GM23248 (cell line): ENCODE results near the gene ACER1. TPM values are rescaled to one million over a fixed set of nuclear protein-coding genes. Genes with fewer than 3 reads are reported as not detected.
"Not testable (repeated sequence)": the region's sequence is repeated elsewhere in the genome, so short reads cannot be mapped to it uniquely, and the experiment has no call there.

Experiments
- DNase-seq: peaks from one replicate; pipeline ENCODE4 v3.0.0-alpha.2; 2015
- H2AFZ ChIP-seq: fragments of 200-600 bp; sonication (generic); 2 replicates; pipeline ENCODE4 v1.6.1; 2016; ENCODE audit warnings: antibody characterized with exemption
- H3F3A ChIP-seq: fragments of 200-600 bp; sonication (generic); 2 replicates; pipeline ENCODE4 v1.6.1; 2016; ENCODE audit warnings: mild to moderate bottlenecking, antibody characterized with exemption, mixed run types; ENCODE audit not compliant: insufficient read depth
- H3K27ac ChIP-seq: fragments of 200-600 bp; sonication (generic); 2 replicates; pipeline ENCODE4 v1.5.1; 2016; ENCODE audit warnings: mild to moderate bottlenecking
- H3K27me3 ChIP-seq: fragments of 200-600 bp; sonication (generic); replicated peaks from 2 replicates; pipeline ENCODE4 v1.6.1; 2016; ENCODE audit warnings: mild to moderate bottlenecking; ENCODE audit not compliant: insufficient read depth
- H3K36me3 ChIP-seq: fragments of 200-600 bp; sonication (generic); 2 replicates; pipeline ENCODE4 v1.6.1; 2016; ENCODE audit warnings: low read depth, mild to moderate bottlenecking
- H3K4me1 ChIP-seq: fragments of 200-600 bp; sonication (generic); 2 replicates; pipeline ENCODE4 v1.6.1; 2016; ENCODE audit warnings: mild to moderate bottlenecking; ENCODE audit not compliant: insufficient read depth
- H3K4me2 ChIP-seq: fragments of 200-600 bp; sonication (generic); one replicate; pipeline ENCODE4 v1.6.1; 2016; ENCODE audit warnings: mild to moderate bottlenecking; ENCODE audit not compliant: unreplicated experiment
- H3K4me3 ChIP-seq: fragments of 200-600 bp; sonication (generic); 2 replicates; pipeline ENCODE4 v1.5.1; 2016; ENCODE audit warnings: mild to moderate bottlenecking
- H3K79me2 ChIP-seq: fragments of 200-600 bp; sonication (generic); 2 replicates; pipeline ENCODE4 v1.6.1; 2016; ENCODE audit warnings: mild to moderate bottlenecking; ENCODE audit not compliant: insufficient read depth
- H3K9ac ChIP-seq: fragments of 200-600 bp; sonication (generic); 2 replicates; pipeline ENCODE4 v1.6.1; 2016; ENCODE audit warnings: mild to moderate bottlenecking
- H3K9me2 ChIP-seq: fragments of 200-600 bp; sonication (generic); 2 replicates; pipeline ENCODE4 v1.6.1; 2016; ENCODE audit warnings: mixed run types, mild to moderate bottlenecking, moderate library complexity; ENCODE audit not compliant: insufficient read depth
- H3K9me3 ChIP-seq: fragments of 200-600 bp; sonication (generic); one replicate; pipeline ENCODE4 v1.6.1; 2017; ENCODE audit warnings: low read depth
- H4K20me1 ChIP-seq: fragments of 200-600 bp; sonication (generic); 2 replicates; pipeline ENCODE4 v1.6.0; 2016; ENCODE audit not compliant: insufficient read depth
- EZH2 ChIP-seq: fragments of 200-600 bp; sonication (generic); IDR thresholded peaks from 2 replicates; pipeline ENCODE4 v1.6.1; 2018; ENCODE audit warnings: antibody characterized with exemption, mild to moderate bottlenecking; ENCODE audit not compliant: insufficient read depth, poor library complexity, severe bottlenecking
- EZH2phosphoT487 ChIP-seq: fragments of 200-600 bp; sonication (generic); IDR thresholded peaks from 2 replicates; pipeline ENCODE4 v1.6.1; 2018; ENCODE audit warnings: antibody characterized with exemption, moderate library complexity, mild to moderate bottlenecking, low read depth; ENCODE audit not compliant: insufficient read depth
- WGBS, 2 experiments: methylation state at CpG; one replicate each; pipeline ENCODE4 v1.1.6; 2015 to 2017; ENCODE audit warnings: low lambda C conversion rate in 2 of 2, low coverage in 1 of 2; ENCODE audit errors: missing lambda C conversion rate in 2 of 2; 5-methylcytosine and 5-hydroxymethylcytosine counted together
- in situ Hi-C: fragments of 300-500 bp; cut with MboI; formaldehyde crosslinking; loops from 2 replicates; pipeline ENCODE4 v1.15.0; 2020
- polyA plus RNA-seq: library from polyadenylated mRNA; unstranded; fragments of >200 nt; fragmentation: Nextera tagmentation; extraction: Ambion mirVana; gene quantifications from 2 replicates; pipeline ENCODE4 v1.2.1, GENCODE V29; 2016
- total RNA-seq: library from RNA; depleted of rRNA; stranded (reverse); fragments of >200 nt; shearing (Covaris generic); gene quantifications from 2 replicates; pipeline ENCODE4 v1.2.3, GENCODE V29; 2014

The ACER1 gene
- total and polyA plus RNA-seq, 2 experiments from 2014 or later: 0.16 to 0.22 TPM

DNA sequence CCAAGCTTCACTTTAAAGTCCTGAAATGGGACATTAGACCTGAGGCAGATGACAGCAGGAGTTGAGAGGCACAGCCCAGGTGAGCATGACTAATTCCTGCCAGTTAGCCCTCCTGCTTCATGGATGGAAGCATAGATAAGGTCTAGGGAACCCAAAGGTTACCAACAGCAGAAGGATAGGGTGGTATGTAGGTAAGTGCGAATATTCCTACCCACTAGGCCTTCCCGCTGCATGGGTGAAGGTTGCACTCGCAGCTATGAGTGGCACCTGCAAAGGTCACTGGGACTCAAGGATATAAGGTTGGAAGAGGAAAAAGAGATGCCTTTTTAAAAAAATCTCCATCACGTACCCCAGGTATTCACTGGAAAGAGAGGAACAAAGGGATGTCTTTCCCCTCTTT, 41.4 kb downstream of the ACER1 start:
- H3K27me3 ChIP-seq: no peaks in the 10 kb centered on the region
- in situ Hi-C loops: no loop called here
- no peak overlapping the region for H3K4me2 ChIP-seq
- no peak overlapping the region for H3K9ac ChIP-seq
- H3K4me1 ChIP-seq: no peaks in the 10 kb centered on the region
- no peaks in the 10 kb centered on the region for H3K9me2 ChIP-seq
- no peak overlapping the region for H3K4me3 ChIP-seq
- no peak for DNase-seq
- H2AFZ ChIP-seq: no peak overlapping the region
- TF ChIP-seq EZH2 (no peak), EZH2phosphoT487 (no peak)
- no peaks in the 10 kb centered on the region for H3K79me2 ChIP-seq
- no peak overlapping the region for H3K27ac ChIP-seq
- no peaks in the 10 kb centered on the region for H3K36me3 ChIP-seq
- H4K20me1 ChIP-seq: no peaks in the 10 kb centered on the region
- 53 to 65% methylated on average over 4 of the region's 4 CpGs for WGBS, 2 experiments
- no peaks in the 10 kb centered on the region for H3F3A ChIP-seq
- H3K9me3 ChIP-seq: no peaks in the 10 kb centered on the region

DNA sequence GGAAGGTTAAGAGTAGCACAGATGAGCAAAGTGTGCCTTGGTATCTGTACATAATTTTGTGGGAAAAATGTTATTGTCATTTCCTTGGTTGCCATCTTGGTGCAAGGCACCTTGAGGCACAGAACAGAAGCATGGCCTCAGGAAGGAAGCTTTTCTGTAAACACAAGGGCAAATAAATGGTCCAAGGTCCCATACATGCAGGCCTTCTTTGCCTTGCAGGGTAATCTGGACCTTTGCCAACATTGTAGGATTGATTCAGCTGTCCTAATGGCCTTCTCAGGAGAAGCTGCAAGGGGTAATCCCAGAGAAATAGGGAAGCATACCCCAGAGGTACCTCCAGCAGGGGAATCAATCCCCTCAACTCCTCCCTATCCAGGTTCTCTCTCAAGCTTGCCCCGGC, 44.7 kb downstream of the ACER1 start:
- no peaks in the 10 kb centered on the region for H3F3A ChIP-seq
- H3K79me2 ChIP-seq: no peaks in the 10 kb centered on the region
- WGBS, 2 experiments: 25 to 31% methylated on average over 1 of the region's 1 CpG
- no peaks in the 10 kb centered on the region for H3K36me3 ChIP-seq
- TF ChIP-seq EZH2 (no peak), EZH2phosphoT487 (no peak)
- in situ Hi-C loops: no loop called here
- no peak overlapping the region for H3K27ac ChIP-seq
- no peaks in the 10 kb centered on the region for H3K4me1 ChIP-seq
- H3K4me2 ChIP-seq: no peak overlapping the region
- H3K9me2 ChIP-seq: no peaks in the 10 kb centered on the region
- no peaks in the 10 kb centered on the region for H3K27me3 ChIP-seq
- H3K9ac ChIP-seq: no peak overlapping the region
- no peak for DNase-seq
- no peaks in the 10 kb centered on the region for H3K9me3 ChIP-seq
- H4K20me1 ChIP-seq: no peaks in the 10 kb centered on the region
- no peak overlapping the region for H2AFZ ChIP-seq
- H3K4me3 ChIP-seq: no peak overlapping the region

DNA sequence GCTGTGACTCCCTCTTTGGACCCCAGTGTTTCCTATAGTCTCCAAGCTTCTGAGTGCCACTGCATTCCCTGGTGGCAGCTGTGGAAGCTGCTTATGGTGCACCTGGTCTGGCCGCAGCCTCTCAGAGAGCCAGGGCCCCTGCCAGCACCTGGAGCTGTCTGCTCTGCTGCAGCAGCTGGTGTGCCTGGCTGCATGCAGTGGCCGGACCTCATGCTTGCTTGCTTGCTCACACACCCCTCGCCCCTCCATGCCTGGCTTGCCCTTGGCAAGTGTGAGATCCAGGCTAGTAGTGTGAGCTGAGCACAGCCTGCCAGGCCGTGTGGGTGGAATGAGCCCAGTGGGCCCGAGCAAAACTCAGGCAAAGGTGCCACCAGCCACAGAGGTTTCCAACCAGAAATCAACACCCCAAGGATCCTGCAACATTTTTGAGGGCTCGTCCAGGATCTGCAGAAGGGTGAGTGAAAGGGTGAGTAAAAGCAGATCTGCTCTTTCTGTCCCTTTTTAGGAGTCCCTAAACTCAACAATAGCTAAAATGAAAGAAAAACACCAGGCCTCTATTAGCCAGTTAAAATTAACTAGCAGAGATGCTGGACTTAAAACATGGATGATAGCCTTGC, 46.0 kb downstream of the ACER1 start:
- no peaks in the 10 kb centered on the region for H3K9me3 ChIP-seq
- no peaks in the 10 kb centered on the region for H3K4me1 ChIP-seq
- 36 to 39% methylated on average over 6 of the region's 6 CpGs for WGBS, 2 experiments

DNA sequence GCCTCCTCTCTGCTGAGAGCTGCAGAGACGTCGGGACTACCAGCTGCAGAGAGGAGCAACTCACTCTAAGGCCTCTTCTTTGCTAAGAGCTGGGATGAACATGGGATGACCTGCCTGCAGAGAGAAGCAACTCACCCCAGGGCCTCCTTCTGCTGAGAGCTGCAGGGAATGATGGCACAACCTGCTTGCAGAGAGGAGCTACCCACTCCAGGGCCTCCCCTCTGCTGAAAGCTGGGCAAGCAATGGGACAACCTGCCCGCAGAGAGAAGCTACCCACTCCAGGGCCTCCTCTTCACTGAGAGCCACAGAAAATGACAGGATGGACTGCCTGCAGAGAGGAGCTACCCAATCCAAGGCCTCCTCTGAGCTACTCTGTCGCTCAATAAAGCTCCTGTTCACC, 46.7 kb downstream of the ACER1 start:
- no peaks in the 10 kb centered on the region for H3K79me2 ChIP-seq
- no peak for DNase-seq
- no peaks in the 10 kb centered on the region for H4K20me1 ChIP-seq
- TF ChIP-seq EZH2phosphoT487 (no peak), EZH2 (no peak)
- H3F3A ChIP-seq: no peaks in the 10 kb centered on the region
- WGBS, 2 experiments: 35 to 46% methylated on average over 4 of the region's 4 CpGs
- H3K9ac ChIP-seq: no peak overlapping the region
- H3K9me2 ChIP-seq: no peaks in the 10 kb centered on the region
- no peaks in the 10 kb centered on the region for H3K4me1 ChIP-seq
- H3K36me3 ChIP-seq: no peaks in the 10 kb centered on the region
- H3K4me3 ChIP-seq: no peak overlapping the region
- no peaks in the 10 kb centered on the region for H3K9me3 ChIP-seq
- in situ Hi-C loops: no loop called here
- no peak overlapping the region for H3K4me2 ChIP-seq
- H3K27ac ChIP-seq: no peak overlapping the region
- no peaks in the 10 kb centered on the region for H3K27me3 ChIP-seq
- H2AFZ ChIP-seq: no peak overlapping the region

More for the DNA sequence above, 46.0 kb downstream of the ACER1 start:
- no peak overlapping the region for H3K9ac ChIP-seq
- H2AFZ ChIP-seq: no peak overlapping the region
- no peaks in the 10 kb centered on the region for H3K9me2 ChIP-seq
- no peaks in the 10 kb centered on the region for H3K27me3 ChIP-seq
- H3K27ac ChIP-seq: no peak overlapping the region
- no peaks in the 10 kb centered on the region for H3K79me2 ChIP-seq
- in situ Hi-C loops: no loop called here
- no peaks in the 10 kb centered on the region for H4K20me1 ChIP-seq
- H3K4me3 ChIP-seq: no peak overlapping the region
- no peaks in the 10 kb centered on the region for H3K36me3 ChIP-seq
- H3F3A ChIP-seq: no peaks in the 10 kb centered on the region
- no peak overlapping the region for H3K4me2 ChIP-seq
- no peak for TF ChIP-seq EZH2
- no peak for TF ChIP-seq EZH2phosphoT487
- peak; percentile 25 for DNase-seq

DNA sequence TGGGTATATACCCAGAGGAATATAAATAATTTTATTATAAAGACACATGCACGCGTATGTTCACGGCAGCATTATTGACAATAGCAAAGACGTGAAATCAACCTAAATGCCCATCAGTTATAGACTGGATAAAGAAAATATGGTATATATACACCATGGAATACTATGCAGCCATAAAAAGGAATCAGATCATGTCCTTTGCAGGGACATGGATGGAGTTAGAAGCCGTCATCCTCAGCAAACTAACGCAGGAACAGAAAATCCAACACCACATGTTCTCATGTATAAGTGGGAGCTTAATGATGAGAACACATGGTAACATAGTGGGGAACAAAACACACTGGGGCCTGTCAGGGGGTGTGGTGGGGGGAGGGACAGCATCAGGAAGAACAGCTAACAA, 51.0 kb downstream of the ACER1 start:
- peaks cover 10% of the 10 kb centered on the region; the same call in 1 of the 2 replicates for H3K4me1 ChIP-seq
- in situ Hi-C loops, H3K4me3 ChIP-seq: not testable (repeated sequence)

More for the DNA sequence above, 51.0 kb downstream of the ACER1 start:
- H3F3A ChIP-seq, H3K27ac ChIP-seq, DNase-seq, H3K36me3 ChIP-seq, H2AFZ ChIP-seq, H3K27me3 ChIP-seq, H3K9me2 ChIP-seq, H3K4me2 ChIP-seq, H4K20me1 ChIP-seq, H3K9ac ChIP-seq, H3K9me3 ChIP-seq: not testable (repeated sequence)
- 55 to 62% methylated on average over 6 of the region's 6 CpGs for WGBS, 2 experiments
- H3K79me2 ChIP-seq: peaks cover 20% of the 10 kb centered on the region
